Tibial nerve (tissue), 3 donors: ENCODE data around the gene PSG11.
"Not testable (repeated sequence)": the region's sequence is repeated elsewhere in the genome, so short reads cannot be mapped to it uniquely, and the experiment has no call there.

Experiments used
- POLR2A ChIP-seq, 2 donors: fragments of 450-650 bp; IDR thresholded peaks; one replicate each; pipeline ENCODE4 v1.6.1; 2017; ENCODE audit warnings: antibody characterized with exemption in 2 of 2, mild to moderate bottlenecking in 2 of 2, moderate library complexity in 2 of 2
- TF ChIP-seq, protein P1 (sequence below), 5 experiments: fragments of 200-600 bp in 3 of 5; fragments of 450-650 bp in 2 of 5; sonication (generic) in 3 of 5; IDR thresholded peaks; one replicate each; pipeline ENCODE4 v1.5.1; 2016 to 2019; ENCODE audit warnings: antibody characterized with exemption in 5 of 5, mild to moderate bottlenecking in 3 of 5, moderate library complexity in 2 of 5

DNA sequence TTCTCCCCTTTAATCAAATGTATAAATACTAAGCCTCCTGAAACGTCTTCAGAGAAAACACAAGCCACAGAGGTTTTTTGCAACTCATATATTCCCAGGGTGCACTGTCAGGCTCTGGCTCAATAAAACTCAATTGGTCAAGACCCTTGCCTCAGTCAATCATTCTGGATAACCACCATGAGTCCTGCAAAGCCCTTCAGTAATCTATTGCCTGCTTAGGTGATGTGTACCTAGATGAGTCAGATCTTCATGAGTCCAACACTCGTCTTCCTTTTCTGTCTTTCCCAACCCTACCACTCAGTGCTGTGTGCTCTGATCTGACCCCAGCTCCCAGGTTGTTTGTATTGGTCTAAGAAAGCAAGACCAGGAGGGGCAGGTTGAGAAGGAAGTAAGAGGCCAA is 32.2 kb upstream of the PSG11 start:
- TF ChIP-seq, protein P1, sequence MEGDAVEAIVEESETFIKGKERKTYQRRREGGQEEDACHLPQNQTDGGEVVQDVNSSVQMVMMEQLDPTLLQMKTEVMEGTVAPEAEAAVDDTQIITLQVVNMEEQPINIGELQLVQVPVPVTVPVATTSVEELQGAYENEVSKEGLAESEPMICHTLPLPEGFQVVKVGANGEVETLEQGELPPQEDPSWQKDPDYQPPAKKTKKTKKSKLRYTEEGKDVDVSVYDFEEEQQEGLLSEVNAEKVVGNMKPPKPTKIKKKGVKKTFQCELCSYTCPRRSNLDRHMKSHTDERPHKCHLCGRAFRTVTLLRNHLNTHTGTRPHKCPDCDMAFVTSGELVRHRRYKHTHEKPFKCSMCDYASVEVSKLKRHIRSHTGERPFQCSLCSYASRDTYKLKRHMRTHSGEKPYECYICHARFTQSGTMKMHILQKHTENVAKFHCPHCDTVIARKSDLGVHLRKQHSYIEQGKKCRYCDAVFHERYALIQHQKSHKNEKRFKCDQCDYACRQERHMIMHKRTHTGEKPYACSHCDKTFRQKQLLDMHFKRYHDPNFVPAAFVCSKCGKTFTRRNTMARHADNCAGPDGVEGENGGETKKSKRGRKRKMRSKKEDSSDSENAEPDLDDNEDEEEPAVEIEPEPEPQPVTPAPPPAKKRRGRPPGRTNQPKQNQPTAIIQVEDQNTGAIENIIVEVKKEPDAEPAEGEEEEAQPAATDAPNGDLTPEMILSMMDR (IDR thresholded peaks at IDR 0.05) = not testable (repeated sequence)
- not testable (repeated sequence) for TF ChIP-seq POLR2A (IDR thresholded peaks at IDR 0.05)
